ENCODE results near the gene KIZ. TPM values are rescaled to one million over a fixed set of nuclear protein-coding genes. Genes with fewer than 3 reads are reported as not detected.

Gene KIZ
- total and polyA plus RNA-seq, 2 experiments from 2014 or later = 13.5 to 15.4 TPM

DNA sequence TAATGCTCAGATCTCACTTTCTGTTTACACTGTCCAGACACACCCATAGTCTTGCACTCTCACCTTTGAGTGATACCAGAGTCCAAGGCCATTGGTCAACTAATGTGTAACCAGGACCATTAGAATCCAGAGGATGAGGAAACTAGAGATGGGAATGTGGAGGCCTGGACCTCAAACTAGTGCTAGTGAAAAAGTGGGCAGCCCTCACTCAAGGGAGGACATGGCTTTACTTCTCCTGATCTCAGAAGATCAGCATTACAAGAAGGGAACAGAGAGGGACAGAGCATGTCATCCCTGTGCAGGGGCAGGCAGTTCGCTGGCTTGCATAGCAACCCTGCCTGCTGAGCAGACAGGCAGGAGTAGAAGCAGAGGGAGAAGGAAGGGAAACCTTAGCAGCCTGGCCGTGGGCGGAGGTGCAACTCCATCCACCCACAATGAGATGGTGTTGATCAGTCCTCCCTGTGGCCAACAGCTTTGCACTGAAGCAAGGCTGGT, 154.7 kb downstream of the KIZ start:
- Histone ChIP-seq H3K79me2 (no peaks in the 10 kb centered on the region), H2AFZ (no peak overlapping the region), H3K27ac (no peak overlapping the region), H3K36me3 (replicated peaks; ENCODE audit: insufficient read depth, low read depth) (no peaks in the 10 kb centered on the region), H3K4me2 (no peak overlapping the region), H3K9me2 (replicated peaks; ENCODE audit: insufficient read depth) (no peaks in the 10 kb centered on the region), H4K20me1 (ENCODE audit: insufficient read depth, poor library complexity, severe bottlenecking) (no peaks in the 10 kb centered on the region), H3K4me3 (no peak overlapping the region), H3K9me3 (ENCODE audit: low read depth) (no peaks in the 10 kb centered on the region), H3K27me3 (no peaks in the 10 kb centered on the region), H3K4me1 (ENCODE audit: insufficient read depth) (no peaks in the 10 kb centered on the region)
- TF ChIP-seq EZH2phosphoT487 (IDR thresholded peaks at IDR 0.05; ENCODE audit: low read depth, severe bottlenecking, unreplicated experiment) = no peak
- TF ChIP-seq, protein P1, sequence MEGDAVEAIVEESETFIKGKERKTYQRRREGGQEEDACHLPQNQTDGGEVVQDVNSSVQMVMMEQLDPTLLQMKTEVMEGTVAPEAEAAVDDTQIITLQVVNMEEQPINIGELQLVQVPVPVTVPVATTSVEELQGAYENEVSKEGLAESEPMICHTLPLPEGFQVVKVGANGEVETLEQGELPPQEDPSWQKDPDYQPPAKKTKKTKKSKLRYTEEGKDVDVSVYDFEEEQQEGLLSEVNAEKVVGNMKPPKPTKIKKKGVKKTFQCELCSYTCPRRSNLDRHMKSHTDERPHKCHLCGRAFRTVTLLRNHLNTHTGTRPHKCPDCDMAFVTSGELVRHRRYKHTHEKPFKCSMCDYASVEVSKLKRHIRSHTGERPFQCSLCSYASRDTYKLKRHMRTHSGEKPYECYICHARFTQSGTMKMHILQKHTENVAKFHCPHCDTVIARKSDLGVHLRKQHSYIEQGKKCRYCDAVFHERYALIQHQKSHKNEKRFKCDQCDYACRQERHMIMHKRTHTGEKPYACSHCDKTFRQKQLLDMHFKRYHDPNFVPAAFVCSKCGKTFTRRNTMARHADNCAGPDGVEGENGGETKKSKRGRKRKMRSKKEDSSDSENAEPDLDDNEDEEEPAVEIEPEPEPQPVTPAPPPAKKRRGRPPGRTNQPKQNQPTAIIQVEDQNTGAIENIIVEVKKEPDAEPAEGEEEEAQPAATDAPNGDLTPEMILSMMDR (IDR thresholded peaks at IDR 0.05; ENCODE audit: poor library complexity) = no peak
- no peak for TF ChIP-seq EZH2 (IDR thresholded peaks at IDR 0.05; ENCODE audit: borderline replicate concordance)
- 78% methylated on average over 3 of the region's 3 CpGs for WGBS (ENCODE audit: low lambda C conversion rate, missing lambda C conversion rate)
- DNase-seq (ENCODE audit: low spot score) = no peak

DNA sequence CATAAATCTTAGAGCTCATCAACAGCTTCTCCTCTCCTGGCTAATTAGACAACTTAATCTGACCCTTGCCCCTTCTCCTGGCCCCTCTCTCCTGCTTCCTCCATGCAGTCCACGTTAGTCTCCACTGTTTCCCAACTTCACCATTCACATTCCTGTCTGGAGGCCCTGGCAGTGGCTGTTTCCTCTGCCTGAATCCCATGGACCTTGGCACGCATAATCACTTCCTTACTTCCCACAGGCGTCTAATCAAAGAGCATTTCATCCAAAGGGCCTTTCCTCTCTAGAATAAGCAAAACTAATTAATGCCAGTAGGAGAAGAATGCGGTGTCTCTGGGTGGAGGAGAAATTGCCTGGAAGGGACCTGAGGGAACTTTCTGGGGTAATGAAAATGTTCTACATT, 160.9 kb downstream of the KIZ start:
- no peak for DNase-seq (ENCODE audit: low spot score)
- Histone ChIP-seq H3K9me3 (ENCODE audit: low read depth) (no peaks in the 10 kb centered on the region), H3K36me3 (replicated peaks; ENCODE audit: insufficient read depth, low read depth) (no peaks in the 10 kb centered on the region), H3K27me3 (peaks cover 2% of the 10 kb centered on the region), H4K20me1 (ENCODE audit: insufficient read depth, poor library complexity, severe bottlenecking) (no peaks in the 10 kb centered on the region), H3K79me2 (no peaks in the 10 kb centered on the region), H2AFZ (no peak overlapping the region), H3K4me1 (ENCODE audit: insufficient read depth) (no peaks in the 10 kb centered on the region), H3K4me3 (no peak overlapping the region), H3K4me2 (no peak overlapping the region), H3K9me2 (replicated peaks; ENCODE audit: insufficient read depth) (no peaks in the 10 kb centered on the region), H3K27ac (no peak overlapping the region)
- no peak for TF ChIP-seq EZH2phosphoT487 (IDR thresholded peaks at IDR 0.05; ENCODE audit: low read depth, severe bottlenecking, unreplicated experiment)
- TF ChIP-seq EZH2 (IDR thresholded peaks at IDR 0.05; ENCODE audit: borderline replicate concordance) = no peak
- TF ChIP-seq, protein P1 (IDR thresholded peaks at IDR 0.05; ENCODE audit: poor library complexity) = no peak
- WGBS (ENCODE audit: low lambda C conversion rate, missing lambda C conversion rate) = 73% methylated on average over 4 of the region's 4 CpGs

DNA sequence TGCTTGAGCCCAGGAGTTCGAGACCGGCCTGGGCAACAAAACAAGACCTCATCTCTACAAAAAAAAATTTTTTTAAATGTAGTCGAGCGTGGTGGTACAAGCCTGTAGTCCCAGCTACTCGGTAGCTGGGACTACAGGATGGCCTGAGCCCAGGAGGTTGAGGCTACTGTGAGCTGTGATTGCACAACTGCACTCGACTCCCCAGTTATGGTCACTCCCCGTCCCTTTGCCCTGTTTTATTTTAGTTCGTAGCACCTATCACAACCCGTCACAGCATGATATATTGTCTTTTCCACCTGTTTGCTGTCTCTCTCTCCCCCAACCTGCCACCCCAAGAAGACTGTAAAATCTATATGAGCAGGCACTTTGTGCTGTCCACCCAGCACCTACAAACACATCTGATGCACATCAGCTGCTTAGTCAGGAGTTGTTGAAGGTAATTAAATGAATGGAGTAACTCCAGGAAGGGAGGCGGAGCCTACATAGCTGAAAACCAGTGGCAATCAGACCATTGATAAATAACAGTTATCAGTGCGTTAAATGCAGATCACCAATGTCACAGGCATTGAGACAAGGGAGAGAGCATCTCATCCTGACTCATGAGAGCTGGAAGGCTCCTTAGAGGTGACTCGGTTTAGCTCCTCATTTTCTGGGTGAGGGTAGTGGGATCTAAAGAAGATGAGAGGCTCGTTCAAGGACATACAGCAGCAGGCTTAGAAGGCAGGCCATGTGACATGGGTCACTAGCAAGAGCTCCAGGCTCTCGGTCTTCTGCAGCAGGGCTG, 162.9 kb downstream of the KIZ start:
- H3K4me1 ChIP-seq (ENCODE audit: insufficient read depth) = no peaks in the 10 kb centered on the region
- no peak for TF ChIP-seq EZH2 (IDR thresholded peaks at IDR 0.05; ENCODE audit: borderline replicate concordance)
- no peak for TF ChIP-seq EZH2phosphoT487 (IDR thresholded peaks at IDR 0.05; ENCODE audit: low read depth, severe bottlenecking, unreplicated experiment)
- TF ChIP-seq, protein P1 (IDR thresholded peaks at IDR 0.05; ENCODE audit: poor library complexity) = no peak
- no peak overlapping the region for H3K4me3 ChIP-seq
- H3K4me2 ChIP-seq = no peak overlapping the region
- H2AFZ ChIP-seq = no peak overlapping the region
- no peaks in the 10 kb centered on the region for H3K36me3 ChIP-seq (replicated peaks; ENCODE audit: insufficient read depth, low read depth)
- no peak for DNase-seq (ENCODE audit: low spot score)
- no peaks in the 10 kb centered on the region for H3K9me3 ChIP-seq (ENCODE audit: low read depth)
- H3K9me2 ChIP-seq (replicated peaks; ENCODE audit: insufficient read depth) = no peaks in the 10 kb centered on the region
- WGBS (ENCODE audit: low lambda C conversion rate, missing lambda C conversion rate) = 77% methylated on average over 14 of the region's 14 CpGs
- no peaks in the 10 kb centered on the region for H3K79me2 ChIP-seq
- no peak overlapping the region for H3K27ac ChIP-seq
- H4K20me1 ChIP-seq (ENCODE audit: insufficient read depth, poor library complexity, severe bottlenecking) = no peaks in the 10 kb centered on the region
- H3K27me3 ChIP-seq = peaks cover 2% of the 10 kb centered on the region
